ENCODE data around the gene APLP2.

DNA sequence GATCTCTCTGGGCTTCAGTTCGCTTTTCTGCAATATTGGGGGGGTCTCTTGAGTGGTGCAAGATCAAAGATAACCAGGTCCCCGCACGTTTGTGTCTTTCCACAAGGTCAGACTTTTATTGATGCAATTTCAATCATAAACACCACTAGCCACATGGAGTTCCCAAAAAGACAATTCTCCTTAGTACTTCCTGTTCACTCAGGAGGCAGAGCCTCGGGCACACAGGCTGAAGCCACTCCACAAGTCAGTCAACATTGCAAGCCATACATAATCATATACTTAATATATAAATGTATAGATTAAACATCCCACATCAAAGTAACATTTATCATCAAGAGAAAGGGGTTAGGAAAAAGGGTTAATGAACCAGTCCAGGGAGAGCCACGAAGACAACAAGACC lies 101.8 kb downstream of the APLP2 start:
- TF ChIP-seq, protein P1, sequence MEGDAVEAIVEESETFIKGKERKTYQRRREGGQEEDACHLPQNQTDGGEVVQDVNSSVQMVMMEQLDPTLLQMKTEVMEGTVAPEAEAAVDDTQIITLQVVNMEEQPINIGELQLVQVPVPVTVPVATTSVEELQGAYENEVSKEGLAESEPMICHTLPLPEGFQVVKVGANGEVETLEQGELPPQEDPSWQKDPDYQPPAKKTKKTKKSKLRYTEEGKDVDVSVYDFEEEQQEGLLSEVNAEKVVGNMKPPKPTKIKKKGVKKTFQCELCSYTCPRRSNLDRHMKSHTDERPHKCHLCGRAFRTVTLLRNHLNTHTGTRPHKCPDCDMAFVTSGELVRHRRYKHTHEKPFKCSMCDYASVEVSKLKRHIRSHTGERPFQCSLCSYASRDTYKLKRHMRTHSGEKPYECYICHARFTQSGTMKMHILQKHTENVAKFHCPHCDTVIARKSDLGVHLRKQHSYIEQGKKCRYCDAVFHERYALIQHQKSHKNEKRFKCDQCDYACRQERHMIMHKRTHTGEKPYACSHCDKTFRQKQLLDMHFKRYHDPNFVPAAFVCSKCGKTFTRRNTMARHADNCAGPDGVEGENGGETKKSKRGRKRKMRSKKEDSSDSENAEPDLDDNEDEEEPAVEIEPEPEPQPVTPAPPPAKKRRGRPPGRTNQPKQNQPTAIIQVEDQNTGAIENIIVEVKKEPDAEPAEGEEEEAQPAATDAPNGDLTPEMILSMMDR (IDR thresholded peaks at IDR 0.05) = no peak
- no peak for TF ChIP-seq POLR2A (IDR thresholded peaks at IDR 0.05)
